HG03354 (cell line): ENCODE data around the gene MMD2.

Experiments
- ATAC-seq: cut with Tn5 transposase; IDR thresholded peaks from one replicate; pipeline ENCODE4 v1.9.1; 2021; ENCODE audit warnings: mild to moderate bottlenecking; ENCODE audit not compliant: unreplicated experiment, poor library complexity, severe bottlenecking

MMD2 gene

DNA sequence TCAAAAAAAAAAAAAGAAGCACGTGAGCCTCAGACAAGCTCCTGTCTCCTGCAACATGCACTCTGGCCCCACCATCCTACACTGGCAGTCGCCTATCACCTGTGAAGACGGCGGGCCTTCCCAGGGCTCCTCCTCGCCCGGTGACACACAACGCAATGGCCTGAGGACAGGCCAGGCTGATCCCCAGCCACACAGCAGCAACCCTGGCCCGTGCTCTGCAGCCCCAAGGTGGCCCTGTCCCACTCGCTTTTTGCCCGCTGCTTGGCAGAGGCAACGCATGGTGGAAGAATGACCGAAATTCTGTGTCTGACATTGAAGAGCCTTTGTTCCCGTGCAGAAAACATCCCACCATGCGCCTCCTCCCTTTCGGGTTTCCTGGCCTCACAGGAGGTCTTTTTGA, 83.6 kb downstream of the MMD2 start:
- ATAC-seq: no peak

DNA sequence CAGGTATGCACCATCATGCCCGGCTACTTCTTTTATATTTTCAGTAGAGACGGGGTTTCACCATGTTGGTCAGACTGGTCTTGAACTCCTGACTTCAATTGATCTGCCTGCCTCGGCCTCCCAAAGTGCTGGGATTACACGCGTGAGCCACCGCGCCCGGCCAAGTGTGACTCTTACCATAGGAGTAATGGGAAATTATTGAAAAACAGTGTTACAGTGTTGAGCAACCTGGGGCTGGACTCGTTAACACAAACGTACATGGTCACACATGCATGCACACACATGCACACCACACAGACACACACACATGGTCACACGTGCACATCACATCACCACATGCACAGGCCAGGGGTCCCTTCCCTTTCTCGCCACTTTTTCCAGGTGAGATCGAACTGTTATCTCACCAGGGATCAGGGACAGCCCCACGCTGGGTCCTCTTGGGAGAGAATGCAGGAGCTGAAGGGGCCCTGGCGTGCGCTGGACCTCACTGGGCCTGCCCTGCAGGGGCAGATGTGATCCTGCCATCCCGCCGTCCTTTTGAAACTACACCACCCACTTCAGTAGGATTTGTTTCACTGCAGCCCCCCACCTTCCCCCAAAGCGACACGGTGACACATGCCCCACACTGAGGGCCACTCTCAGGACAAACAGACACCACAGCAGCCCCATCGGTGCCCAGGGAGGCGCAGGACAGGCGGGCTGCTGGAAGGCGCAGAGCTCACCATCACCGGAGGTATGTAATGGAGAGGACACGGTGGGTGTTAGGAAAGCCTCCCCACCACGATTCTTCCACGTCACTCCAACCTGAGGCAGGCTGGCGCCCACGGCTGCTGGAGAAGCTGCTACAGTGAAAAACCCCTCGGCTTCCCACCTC, 85.7 kb downstream of the MMD2 start:
- ATAC-seq: no peak

DNA sequence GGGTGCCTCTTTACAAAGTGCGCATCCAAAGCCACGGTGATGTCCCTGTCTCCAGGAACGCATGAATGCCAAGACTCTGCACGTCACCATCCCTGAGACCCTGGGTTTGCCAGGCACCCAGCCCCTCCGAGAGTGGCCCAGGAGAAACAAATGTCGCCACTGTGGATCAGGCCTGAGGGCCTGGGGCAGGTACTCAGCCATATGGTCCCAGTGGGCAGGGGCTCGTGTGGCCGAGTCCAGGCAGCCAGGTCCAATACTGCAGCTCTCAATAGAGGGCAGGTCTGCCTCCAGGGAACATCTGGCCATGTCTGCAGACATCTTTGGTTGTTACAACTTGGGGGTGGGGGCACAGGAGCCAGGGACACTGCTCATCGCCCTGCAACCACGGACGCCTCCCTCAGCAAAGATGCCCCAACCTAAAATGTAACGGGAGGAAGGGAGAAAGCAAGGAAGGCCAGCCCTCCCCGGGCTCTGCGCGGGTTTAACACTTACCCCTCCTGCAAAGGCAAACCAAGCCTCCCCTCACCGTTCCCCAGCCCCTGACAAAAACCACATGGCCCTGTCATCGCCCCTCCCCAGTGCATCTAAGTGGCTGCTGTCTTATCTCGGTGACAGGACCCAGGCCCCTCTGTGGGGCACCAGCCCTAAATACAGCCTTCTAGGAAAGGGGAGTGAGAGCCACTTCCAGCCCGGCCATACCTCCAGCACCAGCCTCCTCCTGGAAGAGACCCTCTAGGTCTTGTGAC, 86.9 kb downstream of the MMD2 start:
- no peak for ATAC-seq

DNA sequence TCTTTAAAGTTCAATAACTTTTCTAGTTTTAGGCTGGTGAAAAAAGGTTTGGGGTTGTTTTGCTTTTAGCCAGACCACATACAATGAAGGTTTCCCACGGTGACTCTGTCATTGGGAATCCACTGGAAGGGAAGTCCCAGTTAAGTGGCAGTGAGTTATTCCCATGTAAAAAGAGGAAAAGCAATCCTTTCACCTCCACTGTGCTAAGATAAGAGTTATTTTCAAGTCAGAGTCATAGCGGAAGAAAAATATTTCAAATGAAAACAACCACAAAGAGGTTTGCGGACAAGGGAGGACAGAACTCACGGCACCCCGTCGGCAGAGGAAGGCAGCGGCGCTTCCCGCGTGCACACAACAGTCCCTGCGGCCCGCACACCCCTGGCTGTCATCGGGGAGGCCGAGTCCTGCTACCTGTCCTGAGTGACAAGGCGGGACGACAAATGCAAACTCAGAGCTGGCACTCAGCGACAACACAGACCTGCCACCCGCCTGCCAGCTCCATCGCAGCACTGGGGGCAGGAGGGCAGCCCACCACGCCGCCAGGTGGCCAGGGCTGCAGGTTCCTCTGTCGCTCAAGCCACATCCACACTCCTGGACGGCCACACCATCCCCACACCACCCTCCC, 87.8 kb downstream of the MMD2 start:
- no peak for ATAC-seq

DNA sequence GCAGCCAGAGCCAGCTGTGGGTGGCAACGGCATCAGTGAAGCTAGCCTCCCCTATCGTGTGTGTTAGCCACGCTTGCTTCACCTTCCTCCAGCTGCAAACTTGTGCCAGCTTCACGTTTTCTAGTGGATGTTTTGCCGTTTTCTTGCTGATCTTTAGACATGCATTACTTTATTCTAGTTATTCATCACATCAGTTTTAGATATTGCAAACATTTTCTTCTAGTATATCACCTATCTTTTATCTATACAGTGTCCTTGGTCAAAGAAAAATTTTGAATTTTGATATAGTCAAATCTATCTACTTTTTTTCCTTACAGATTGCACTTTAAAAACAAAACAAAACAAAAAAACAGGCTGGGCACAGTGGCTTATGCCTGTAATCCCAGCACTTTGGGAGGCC, 90.5 kb downstream of the MMD2 start:
- ATAC-seq: no peak

DNA sequence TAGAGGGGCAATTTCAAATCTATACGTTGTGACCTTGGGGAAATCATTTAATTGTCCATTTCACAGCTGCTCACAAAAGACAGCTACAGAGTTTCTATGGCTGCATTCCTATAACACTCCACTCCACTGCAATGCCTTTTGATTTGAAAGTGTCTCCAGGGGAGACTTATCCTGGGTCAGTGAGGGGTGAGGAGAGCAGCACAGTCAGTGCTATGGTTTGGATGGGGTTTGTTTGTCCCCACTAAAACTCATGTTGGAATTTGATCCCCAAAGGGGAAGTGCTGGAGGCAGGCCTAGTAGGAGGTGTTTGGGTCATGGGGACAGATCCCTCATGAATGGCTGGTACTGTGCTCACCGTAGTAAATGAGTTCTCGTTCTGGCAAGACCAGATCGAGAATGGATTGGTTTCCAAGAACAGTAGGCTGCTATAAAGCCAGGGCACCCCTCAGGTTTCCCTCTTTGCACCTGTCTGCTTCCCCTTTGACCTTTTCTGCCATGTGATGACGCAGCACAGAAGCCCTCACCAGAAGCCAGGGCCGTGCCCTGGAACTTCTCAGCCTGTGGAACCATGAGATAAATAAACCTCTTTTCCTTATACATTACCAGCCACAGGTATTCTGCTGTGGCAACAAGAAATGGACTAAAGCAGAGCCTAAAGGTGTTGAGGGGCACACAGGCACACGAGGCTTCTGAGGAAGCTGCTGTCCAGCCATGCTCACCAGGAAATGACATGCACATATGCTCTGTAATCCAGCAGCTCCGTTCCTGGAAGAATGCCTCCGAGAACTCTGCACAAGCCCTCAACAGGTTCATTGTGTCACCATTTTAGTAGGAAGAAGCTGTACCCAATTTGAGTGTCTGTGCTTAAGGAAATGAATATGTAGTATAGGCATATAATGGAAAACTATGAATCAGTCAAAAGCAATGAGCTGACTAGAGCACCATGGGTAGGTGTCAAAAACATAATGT, 92.2 kb downstream of the MMD2 start:
- ATAC-seq: no peak

DNA sequence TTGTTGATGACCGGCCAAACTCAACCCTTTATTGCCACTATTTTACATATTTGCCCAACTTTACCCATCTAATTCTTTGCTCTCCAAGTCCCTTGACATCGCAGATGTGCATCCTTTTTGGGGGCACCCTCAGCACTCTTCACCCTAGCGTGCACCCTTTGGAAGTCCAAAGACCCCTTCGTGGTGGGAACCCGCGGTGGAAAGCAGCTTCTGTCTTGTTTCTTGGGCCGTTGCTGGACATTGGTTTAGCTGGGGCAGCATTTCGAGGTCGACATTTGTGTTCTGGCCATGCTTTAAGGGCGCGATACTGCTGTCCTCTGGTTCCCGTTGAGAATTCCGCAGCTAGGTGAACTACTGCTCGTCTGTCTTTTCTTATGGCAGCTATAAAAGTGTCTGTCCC, 96.8 kb downstream of the MMD2 start:
- no peak for ATAC-seq

DNA sequence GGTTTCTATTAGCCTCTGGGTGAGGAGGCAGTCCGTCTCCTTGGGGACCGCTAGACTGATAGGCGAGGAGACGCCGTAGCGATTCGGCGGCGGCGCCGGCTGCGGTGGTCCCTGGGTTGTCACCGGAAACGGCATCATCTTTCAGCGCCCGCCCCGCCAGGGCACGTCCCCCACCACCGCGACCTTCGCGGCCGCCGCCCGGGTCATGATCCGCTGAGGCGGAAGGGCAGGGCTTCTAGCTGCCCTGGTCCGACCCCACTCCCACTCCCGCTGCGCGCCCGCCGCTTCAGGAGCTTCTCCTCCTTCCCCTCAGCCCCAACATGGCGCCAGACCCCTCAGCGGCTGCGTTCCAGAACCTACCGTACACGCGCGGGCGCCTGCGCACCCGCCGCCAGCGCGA, 97.3 kb downstream of the MMD2 start, which contains the start of gene PAPOLB:
TSS of gene PAPOLB (minus strand) at position 358 of the 400 bp plus-strand sequence. CDS start at position 138, 220 bp downstream.
- no peak for ATAC-seq

DNA sequence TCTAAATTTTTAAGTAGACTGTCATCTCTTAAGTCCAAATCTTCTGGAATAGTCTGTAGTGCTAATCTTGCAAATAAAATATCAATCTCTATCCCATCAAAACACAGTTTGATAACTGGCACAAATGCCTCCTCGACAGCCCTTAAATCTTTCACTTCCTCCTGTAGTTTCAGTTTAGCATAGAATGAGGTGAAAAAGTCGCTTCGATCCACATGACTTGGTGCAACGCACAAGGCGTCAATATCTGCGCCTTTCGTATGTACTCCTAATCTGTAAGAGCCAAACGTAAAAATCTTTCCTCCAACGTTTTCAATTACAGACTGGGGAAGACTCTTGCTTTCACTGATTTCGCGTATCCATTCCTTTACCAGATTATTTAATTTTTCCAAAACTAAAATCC, 97.8 kb downstream of the MMD2 start:
- no peak for ATAC-seq

DNA sequence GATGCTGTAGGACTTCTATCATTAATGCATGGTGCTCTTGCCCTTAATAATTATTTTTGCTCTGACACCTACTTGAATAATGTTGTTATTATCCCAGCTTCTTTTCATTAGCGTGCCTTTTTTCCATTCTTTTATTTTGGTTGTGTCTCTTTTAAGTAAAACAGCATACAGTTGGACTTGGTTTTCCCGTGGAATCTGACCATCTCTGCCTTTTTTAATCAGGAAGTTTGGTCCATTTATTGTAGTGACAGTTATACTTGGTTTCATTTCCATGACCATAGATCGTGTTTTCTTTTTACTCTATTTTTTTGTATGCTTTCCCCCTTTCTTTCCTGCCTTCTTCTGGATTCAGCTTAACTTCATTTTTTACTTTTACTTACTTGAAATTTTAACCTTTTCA, 101.8 kb downstream of the MMD2 start:
- ATAC-seq: no peak

DNA sequence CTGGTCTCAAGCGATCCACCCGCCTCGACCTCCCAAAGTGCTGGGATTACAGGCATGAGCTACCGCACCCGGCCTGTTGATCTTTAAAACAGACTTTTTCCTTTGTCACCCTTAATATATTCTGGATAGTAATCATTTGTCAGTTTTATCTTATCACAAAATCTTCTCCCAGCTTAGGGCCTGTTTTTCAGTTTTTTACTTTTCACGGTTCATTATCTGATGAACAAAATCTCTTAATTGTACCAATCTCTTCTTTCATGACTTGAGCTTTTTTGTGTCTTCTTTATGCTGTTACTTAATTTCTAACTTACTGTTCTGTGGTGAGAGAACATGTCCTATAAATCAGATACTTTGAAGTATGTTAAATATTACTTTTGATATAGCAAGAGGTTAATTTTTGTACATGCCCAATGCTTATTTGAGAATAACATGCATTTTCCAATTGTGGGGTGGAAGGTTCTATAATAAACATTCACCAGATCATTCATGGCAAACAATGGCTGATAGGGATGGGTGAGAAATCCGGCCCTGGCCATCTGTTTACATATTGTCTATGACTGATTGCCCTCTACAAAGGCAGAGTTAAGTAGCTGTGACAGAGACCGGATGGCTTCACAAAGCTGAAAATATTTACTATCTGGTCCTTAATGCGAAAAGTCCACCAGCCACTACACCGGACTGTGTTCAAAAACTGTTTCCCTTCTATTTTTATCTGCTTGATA, 102.5 kb downstream of the MMD2 start:
- ATAC-seq: no peak
